ENCODE measurements around the gene TFIP11. TPM values are rescaled to one million over a fixed set of nuclear protein-coding genes. Genes with fewer than 3 reads are reported as not detected.

The TFIP11 gene
- total and polyA plus RNA-seq, 7 experiments from 2014 or later = 25.8 to 107 (median 67.9) TPM

DNA sequence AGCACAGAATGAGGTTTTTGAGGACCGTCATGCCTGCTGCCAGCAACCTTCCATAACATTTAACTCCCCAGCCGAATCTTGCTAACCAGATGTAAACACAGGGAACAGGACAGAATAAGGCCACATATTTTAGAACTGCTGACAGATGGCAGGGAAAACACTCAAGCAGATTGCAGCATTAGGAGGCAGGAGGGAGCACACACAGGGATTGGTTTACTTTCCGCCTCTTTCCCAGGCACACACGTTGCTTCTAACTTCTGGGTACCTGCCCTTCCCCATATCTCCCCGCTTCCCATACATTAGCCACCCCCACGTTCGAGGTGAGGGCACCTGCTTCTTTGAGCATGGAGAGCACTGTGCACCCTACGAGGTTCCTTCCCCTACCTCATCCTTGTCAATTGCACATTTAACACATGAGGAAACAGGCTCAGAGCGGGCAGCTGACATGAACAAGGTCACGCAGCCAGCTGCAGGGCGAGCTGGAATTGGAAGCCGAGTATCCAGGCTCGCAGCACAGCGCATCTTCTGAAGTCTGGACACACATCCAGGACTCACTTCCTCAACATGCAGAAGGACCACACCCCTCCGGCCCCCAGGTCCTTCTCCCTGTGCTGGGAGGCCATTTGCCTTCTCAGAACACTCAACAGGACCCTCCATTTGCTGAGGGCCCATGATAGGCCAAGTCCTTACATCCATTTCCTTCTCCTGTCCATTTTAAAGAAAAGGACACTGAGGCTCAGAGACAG lies 64.5 kb downstream of the TFIP11 start:
- H3K36me3 ChIP-seq (ENCODE audit: control insufficient read depth in 2 of 3, insufficient read depth in 3 of 3, low read length in 3 of 3) = peaks cover 0 to 32% (median 0%) of the 10 kb centered on the region in 3 experiments
- no peaks in the 10 kb centered on the region for H3K27me3 Mint-ChIP-seq
- no peaks in the 10 kb centered on the region for H3K4me1 ChIP-seq (ENCODE audit: control insufficient read depth in 2 of 2, insufficient read depth in 2 of 2, low read length in 2 of 2)
- H3K4me3 ChIP-seq (ENCODE audit: low read length) = no peak overlapping the region
- intact Hi-C loops (cut with micrococcal nuclease) = no loop called here
- H3K9me3 Mint-ChIP-seq = no peaks in the 10 kb centered on the region
- CTCF ChIA-PET = no interaction called here
- no peaks in the 10 kb centered on the region for H3K4me1 Mint-ChIP-seq
- no peaks in the 10 kb centered on the region for H3K27me3 ChIP-seq (ENCODE audit: control insufficient read depth in 2 of 2, insufficient read depth in 2 of 2, low read length in 2 of 2)
- no peak for ATAC-seq
- H3K4me3 Mint-ChIP-seq = no peak overlapping the region
- POLR2A ChIA-PET = no interaction called here
- H3K27ac ChIP-seq (ENCODE audit: low read depth, low read length) = no peak overlapping the region
- DNase-seq = no peak
- H3K9me3 ChIP-seq (ENCODE audit: control insufficient read depth in 2 of 3, low read length in 3 of 3) = no peaks in the 10 kb centered on the region
- peaks cover 0 to 21% (median 7%) of the 10 kb centered on the region in 5 donors for H3K36me3 Mint-ChIP-seq
- H3K27ac Mint-ChIP-seq = peak overlapping the region in 2 of 9 donors; percentile 56 to 63

DNA sequence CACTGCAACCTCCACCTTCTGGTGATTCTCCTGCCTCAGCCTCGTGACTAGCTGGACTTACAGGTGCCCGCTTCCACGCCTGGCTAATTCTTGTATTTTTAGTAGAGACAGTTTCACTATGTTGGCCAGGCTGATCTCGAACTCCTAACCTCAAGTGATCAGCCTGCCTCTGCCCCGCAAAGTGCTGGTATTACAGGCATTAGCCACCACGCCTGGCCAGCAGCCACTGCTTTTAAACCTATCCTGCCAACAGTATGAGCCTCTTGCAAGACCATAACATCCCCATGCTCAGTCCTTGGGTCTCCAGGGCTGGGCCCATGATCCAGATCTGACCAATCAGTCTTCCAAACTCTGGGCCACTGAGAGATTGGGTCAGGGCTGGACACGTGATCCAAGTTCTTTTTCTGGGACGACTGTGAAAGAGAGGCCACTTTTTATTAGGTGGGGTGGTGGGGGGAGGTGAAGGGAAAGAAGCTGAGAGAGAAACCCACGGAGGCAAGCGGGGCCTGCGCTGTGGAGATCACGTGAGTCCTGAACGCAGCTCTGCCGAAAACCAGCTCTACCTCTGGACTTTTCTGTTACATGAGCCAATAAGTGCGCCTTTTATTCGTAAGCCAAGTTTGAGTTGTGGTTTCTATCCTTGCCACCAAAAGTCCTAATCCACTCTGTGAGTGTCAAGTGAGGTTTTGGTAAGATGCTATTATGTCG lies 65.3 kb downstream of the TFIP11 start:
- Mint-ChIP-seq H3K27ac (no peak overlapping the region), H3K27me3 (no peaks in the 10 kb centered on the region), H3K36me3 (peaks cover 0 to 17% (median 6%) of the 10 kb centered on the region in 5 donors), H3K4me1 (peaks cover 0 to 4% (median 0%) of the 10 kb centered on the region in 7 donors), H3K4me3 (no peak overlapping the region), H3K9me3 (no peaks in the 10 kb centered on the region)
- CTCF ChIA-PET = no interaction called here
- POLR2A ChIA-PET = no interaction called here
- Histone ChIP-seq H3K4me3 (ENCODE audit: low read length) (no peak overlapping the region), H3K4me1 (ENCODE audit: control insufficient read depth in 2 of 2, insufficient read depth in 2 of 2, low read length in 2 of 2) (no peaks in the 10 kb centered on the region), H3K36me3 (ENCODE audit: control insufficient read depth in 2 of 3, insufficient read depth in 3 of 3, low read length in 3 of 3) (peaks cover 0 to 24% (median 0%) of the 10 kb centered on the region in 3 experiments), H3K27ac (ENCODE audit: low read depth, low read length) (no peak overlapping the region), H3K9me3 (ENCODE audit: control insufficient read depth in 2 of 3, low read length in 3 of 3) (no peaks in the 10 kb centered on the region), H3K27me3 (ENCODE audit: control insufficient read depth in 2 of 2, insufficient read depth in 2 of 2, low read length in 2 of 2) (no peaks in the 10 kb centered on the region)
- no peak for ATAC-seq
- DNase-seq = no peak
- intact Hi-C loops (cut with micrococcal nuclease) = no loop called here

DNA sequence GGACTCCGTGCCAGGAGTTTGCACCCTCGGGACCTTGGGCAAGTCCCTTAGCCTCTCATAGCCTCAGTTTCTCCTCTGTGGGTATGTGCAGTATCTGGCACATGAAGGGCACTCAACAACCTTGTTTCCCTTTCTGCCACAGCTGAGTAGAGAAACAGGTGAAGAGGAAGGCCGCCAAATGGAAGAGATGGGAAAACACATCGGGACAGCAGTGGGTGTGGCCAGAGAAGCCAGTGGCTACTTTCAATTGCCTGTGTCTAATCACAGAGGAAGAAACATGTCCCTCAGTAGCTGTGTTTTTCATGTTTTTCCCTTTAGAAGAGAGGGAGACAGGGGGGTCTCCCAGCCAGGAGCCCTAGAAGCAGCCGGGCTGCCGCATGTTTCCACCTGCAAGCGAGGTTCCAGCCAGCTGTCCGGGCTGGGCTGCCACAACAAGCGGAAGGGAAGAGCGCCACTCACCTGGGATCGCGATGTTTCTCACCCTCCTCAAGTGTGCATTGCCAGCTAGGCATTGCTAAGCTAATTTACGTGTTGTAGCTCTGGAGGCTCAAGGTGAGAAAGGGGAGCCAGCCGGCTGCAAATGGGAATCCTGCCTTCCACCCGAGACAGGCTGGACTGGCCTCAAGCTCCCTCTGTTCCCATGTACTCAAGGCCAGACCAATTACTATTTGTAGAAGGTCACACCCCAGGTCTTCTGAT lies 66.5 kb downstream of the TFIP11 start:
- Histone ChIP-seq H3K4me1 (ENCODE audit: control insufficient read depth in 2 of 2, insufficient read depth in 2 of 2, low read length in 2 of 2) (no peaks in the 10 kb centered on the region), H3K36me3 (ENCODE audit: control insufficient read depth in 2 of 3, insufficient read depth in 3 of 3, low read length in 3 of 3) (peaks cover 0 to 12% (median 0%) of the 10 kb centered on the region in 3 experiments), H3K27me3 (ENCODE audit: control insufficient read depth in 2 of 2, insufficient read depth in 2 of 2, low read length in 2 of 2) (no peaks in the 10 kb centered on the region), H3K9me3 (ENCODE audit: control insufficient read depth in 2 of 3, low read length in 3 of 3) (no peaks in the 10 kb centered on the region), H3K4me3 (ENCODE audit: low read length) (no peak overlapping the region), H3K27ac (ENCODE audit: low read depth, low read length) (no peak overlapping the region)
- no peak overlapping the region for H3K27ac Mint-ChIP-seq
- H3K9me3 Mint-ChIP-seq = no peaks in the 10 kb centered on the region
- H3K4me1 Mint-ChIP-seq = peaks cover 0 to 8% (median 0%) of the 10 kb centered on the region in 7 donors
- H3K27me3 Mint-ChIP-seq = no peaks in the 10 kb centered on the region
- intact Hi-C loops (cut with micrococcal nuclease) = no loop called here
- ATAC-seq (no peak), DNase-seq (no peak)
- H3K36me3 Mint-ChIP-seq = peaks cover 0 to 9% (median 3%) of the 10 kb centered on the region in 5 donors
- ChIA-PET POLR2A (no interaction called here), CTCF (no interaction called here)
- H3K4me3 Mint-ChIP-seq = no peak overlapping the region

DNA sequence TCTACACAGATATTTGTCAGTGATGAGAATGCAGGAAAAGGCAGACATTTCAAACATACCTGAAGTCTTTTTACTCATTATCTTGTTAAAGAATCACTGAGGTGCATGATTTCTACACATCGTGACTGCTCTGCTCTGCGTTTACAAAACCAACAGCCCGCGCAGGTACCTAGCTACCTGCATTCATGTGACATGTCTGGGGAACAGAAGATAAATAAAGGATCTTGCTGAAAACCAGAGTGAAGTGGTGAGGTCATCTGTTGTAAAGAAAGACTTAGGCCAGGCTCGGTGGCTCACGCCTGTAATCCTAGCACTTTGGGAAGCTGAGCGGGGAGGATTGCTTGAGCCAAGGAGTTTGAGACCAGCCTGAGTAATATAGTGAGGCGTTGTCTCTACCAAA lies 67.5 kb downstream of the TFIP11 start:
- H3K4me3 Mint-ChIP-seq = no peak overlapping the region
- no peaks in the 10 kb centered on the region for H3K27me3 ChIP-seq (ENCODE audit: control insufficient read depth in 2 of 2, insufficient read depth in 2 of 2, low read length in 2 of 2)
- intact Hi-C loops (cut with micrococcal nuclease) = no loop called here
- DNase-seq = no peak
- H3K9me3 Mint-ChIP-seq = no peaks in the 10 kb centered on the region
- no peak overlapping the region for H3K27ac ChIP-seq (ENCODE audit: low read depth, low read length)
- CTCF ChIA-PET = no interaction called here
- H3K4me3 ChIP-seq (ENCODE audit: low read length) = no peak overlapping the region
- no peak overlapping the region for H3K27ac Mint-ChIP-seq
- no peaks in the 10 kb centered on the region for H3K27me3 Mint-ChIP-seq
- no peak for ATAC-seq
- H3K9me3 ChIP-seq (ENCODE audit: control insufficient read depth in 2 of 3, low read length in 3 of 3) = no peaks in the 10 kb centered on the region
- H3K36me3 Mint-ChIP-seq = peaks cover 0 to 9% (median 3%) of the 10 kb centered on the region in 5 donors
- POLR2A ChIA-PET = interaction anchor here (0.6 kb wide), 1 partner anchor 60 kb away, joined by 3 read pairs; no protein-coding TSS in a partner anchor
- H3K4me1 ChIP-seq (ENCODE audit: control insufficient read depth in 2 of 2, insufficient read depth in 2 of 2, low read length in 2 of 2) = no peaks in the 10 kb centered on the region
- H3K36me3 ChIP-seq (ENCODE audit: control insufficient read depth in 2 of 3, insufficient read depth in 3 of 3, low read length in 3 of 3) = peaks cover 0 to 5% (median 0%) of the 10 kb centered on the region in 3 experiments
- H3K4me1 Mint-ChIP-seq = peaks cover 0 to 11% (median 0%) of the 10 kb centered on the region in 7 donors

DNA sequence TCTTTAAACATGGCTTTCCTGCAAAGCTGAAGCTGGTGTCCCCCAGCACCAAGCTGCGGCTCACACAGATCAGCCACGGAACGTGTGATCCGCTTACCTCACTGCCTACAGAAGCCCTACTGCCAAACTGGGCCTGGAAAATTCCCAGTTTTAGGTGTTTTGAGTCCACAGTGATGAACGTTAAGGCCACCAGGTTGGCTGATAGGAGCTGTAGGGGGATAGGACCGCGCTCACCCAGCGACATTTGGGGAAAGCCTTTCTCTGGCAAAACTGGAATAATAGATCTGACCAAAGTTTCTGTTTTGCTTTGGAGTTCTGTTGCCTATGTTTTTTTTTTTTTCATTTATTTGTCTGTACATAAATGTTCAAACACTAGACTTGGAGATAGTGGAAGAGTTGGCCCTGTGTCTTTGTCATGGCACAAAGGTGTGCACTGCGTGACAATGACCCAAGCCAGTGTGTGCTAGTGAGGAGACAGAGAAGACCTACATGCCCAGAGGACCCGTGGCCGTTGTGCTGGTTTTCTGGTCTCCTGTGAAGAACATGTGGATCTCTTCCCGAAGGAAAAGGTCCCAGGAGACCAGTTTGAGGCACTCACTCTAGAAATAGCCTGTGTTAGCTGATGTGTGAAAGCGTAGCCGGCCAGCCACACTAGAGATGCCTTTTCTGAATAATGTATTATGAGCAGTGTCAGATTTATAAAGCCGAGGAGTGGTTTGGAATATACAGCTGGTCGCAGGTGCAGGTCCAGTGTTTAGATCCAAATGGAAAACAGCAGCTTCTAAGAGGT lies 68.2 kb downstream of the TFIP11 start:
- no peak overlapping the region for H3K27ac ChIP-seq (ENCODE audit: low read depth, low read length)
- no peak overlapping the region for H3K4me3 ChIP-seq (ENCODE audit: low read length)
- Mint-ChIP-seq H3K4me1 (peaks cover 0 to 11% (median 0%) of the 10 kb centered on the region in 7 donors), H3K36me3 (peaks cover 0 to 9% (median 3%) of the 10 kb centered on the region in 5 donors), H3K9me3 (no peaks in the 10 kb centered on the region), H3K27ac (peak overlapping the region in 2 of 9 donors; percentile 20 to 22), H3K4me3 (no peak overlapping the region), H3K27me3 (no peaks in the 10 kb centered on the region)
- ATAC-seq (no peak), DNase-seq (no peak)
- ChIA-PET CTCF (no interaction called here), POLR2A (interaction anchor here (0.6 kb wide), 1 partner anchor 60 kb away, joined by 3 read pairs; no protein-coding TSS in a partner anchor)
- peaks cover 0 to 5% (median 0%) of the 10 kb centered on the region in 3 experiments for H3K36me3 ChIP-seq (ENCODE audit: control insufficient read depth in 2 of 3, insufficient read depth in 3 of 3, low read length in 3 of 3)
- H3K4me1 ChIP-seq (ENCODE audit: control insufficient read depth in 2 of 2, insufficient read depth in 2 of 2, low read length in 2 of 2) = no peaks in the 10 kb centered on the region
- H3K9me3 ChIP-seq (ENCODE audit: control insufficient read depth in 2 of 3, low read length in 3 of 3) = no peaks in the 10 kb centered on the region
- no peaks in the 10 kb centered on the region for H3K27me3 ChIP-seq (ENCODE audit: control insufficient read depth in 2 of 2, insufficient read depth in 2 of 2, low read length in 2 of 2)
- intact Hi-C loops (cut with micrococcal nuclease) = no loop called here

DNA sequence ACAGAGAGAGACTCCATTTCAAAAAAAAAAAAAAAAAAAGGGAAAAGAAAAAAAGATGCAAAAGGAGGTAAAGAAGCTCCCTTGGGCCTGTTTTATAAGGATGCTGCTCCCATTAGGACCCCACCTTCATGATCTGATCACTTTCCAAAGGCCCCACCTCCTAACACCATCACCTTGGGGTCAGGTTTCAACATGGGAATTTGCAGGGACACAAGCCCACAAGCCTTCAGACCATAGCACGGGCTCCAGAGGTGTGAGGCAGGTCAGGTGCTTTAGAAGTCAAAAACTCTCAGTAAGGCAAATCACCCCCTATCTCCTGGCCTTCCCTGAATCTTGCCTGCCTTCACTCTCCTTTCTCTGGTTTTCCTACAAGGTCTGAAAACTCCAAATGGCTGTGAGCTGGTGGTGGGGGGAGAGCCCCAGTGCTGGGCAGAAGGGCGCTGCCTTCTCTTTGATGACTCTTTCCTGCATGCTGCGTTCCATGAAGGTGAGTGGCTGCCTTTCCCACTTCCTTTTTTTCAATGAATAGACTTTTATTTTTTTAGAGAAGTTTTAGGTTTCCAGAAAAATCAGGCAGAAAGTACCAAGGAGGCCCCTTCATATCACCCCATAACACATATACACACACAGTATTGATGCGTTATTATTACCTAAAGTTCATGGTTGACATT lies 70.1 kb downstream of the TFIP11 start:
- H3K4me3 ChIP-seq (ENCODE audit: low read length) = no peak overlapping the region
- DNase-seq = no peak
- H3K4me1 ChIP-seq (ENCODE audit: control insufficient read depth in 2 of 2, insufficient read depth in 2 of 2, low read length in 2 of 2) = no peaks in the 10 kb centered on the region
- H3K27ac ChIP-seq (ENCODE audit: low read depth, low read length) = no peak overlapping the region
- POLR2A ChIA-PET = no interaction called here
- no peak for ATAC-seq
- H3K27me3 ChIP-seq (ENCODE audit: control insufficient read depth in 2 of 2, insufficient read depth in 2 of 2, low read length in 2 of 2) = no peaks in the 10 kb centered on the region
- H3K27ac Mint-ChIP-seq = peak overlapping the region in 2 of 9 donors; percentile 65 to 67
- no peaks in the 10 kb centered on the region for H3K9me3 ChIP-seq (ENCODE audit: control insufficient read depth in 2 of 3, low read length in 3 of 3)
- intact Hi-C loops (cut with micrococcal nuclease) = no loop called here
- H3K9me3 Mint-ChIP-seq = no peaks in the 10 kb centered on the region
- peaks cover 0 to 9% (median 3%) of the 10 kb centered on the region in 5 donors for H3K36me3 Mint-ChIP-seq
- peaks cover 0 to 21% (median 0%) of the 10 kb centered on the region in 7 donors for H3K4me1 Mint-ChIP-seq
- CTCF ChIA-PET = no interaction called here
- no peaks in the 10 kb centered on the region for H3K27me3 Mint-ChIP-seq
- peaks cover 0 to 10% (median 0%) of the 10 kb centered on the region in 3 experiments for H3K36me3 ChIP-seq (ENCODE audit: control insufficient read depth in 2 of 3, insufficient read depth in 3 of 3, low read length in 3 of 3)
- H3K4me3 Mint-ChIP-seq = no peak overlapping the region

All from naive thymus-derived CD4-positive, alpha-beta T cell (primary cell).